Right lobe of liver (tissue), 6 donors: ENCODE results near the gene GALNT15. TPM values are rescaled to one million over a fixed set of nuclear protein-coding genes. Genes with fewer than 3 reads are reported as not detected.
A peak's percentile ranks its signal among the peaks of the same experiment; 100 is the strongest.

Experiments
- ATAC-seq, 4 donors: fragments of 200-7000 bp; cut with Tn5 transposase; one replicate each; pipeline ENCODE4 v1.9.1; 2020; ENCODE audit warnings: mild to moderate bottlenecking in 4 of 4, moderate library complexity in 4 of 4
- DNase-seq, 3 donors: peaks; one replicate each; pipeline ENCODE4 v3.0.0-alpha.2; 2020
- H3K27ac ChIP-seq, 3 donors: fragments of 200-600 bp; one replicate each; pipeline ENCODE4 v1.8.0; 2022
- H3K27me3 ChIP-seq, 2 donors: fragments of 200-600 bp; one replicate each; pipeline ENCODE4 v1.8.0; 2022
- H3K36me3 ChIP-seq, 4 donors: fragments of 200-600 bp; sonication (generic) in 1 of 4; one replicate each; pipeline versions ENCODE4 v1.5.1 to v1.8.0; 2017 to 2022; ENCODE audit warnings: control low read depth in 1 of 4
- H3K4me1 ChIP-seq, 4 donors: fragments of 200-600 bp; sonication (generic) in 1 of 4; one replicate each; pipeline versions ENCODE4 v1.5.1 to v1.8.0; 2017 to 2022; ENCODE audit warnings: control low read depth in 1 of 4
- H3K4me3 ChIP-seq, 3 donors: fragments of 200-600 bp; one replicate each; pipeline ENCODE4 v1.8.0; 2022
- H3K9me3 ChIP-seq, 4 donors: fragments of 200-600 bp; sonication (generic) in 1 of 4; one replicate each; pipeline versions ENCODE4 v1.5.1 to v1.8.0; 2017 to 2022; ENCODE audit warnings: control low read depth in 1 of 4
- CTCF ChIP-seq, 4 donors: fragments of 200-600 bp in 3 of 4; fragments of 450-650 bp in 1 of 4; IDR thresholded peaks; one replicate each; pipeline versions ENCODE4 v1.5.1 to v1.8.0; 2016 to 2022; ENCODE audit warnings: antibody characterized with exemption in 4 of 4, mild to moderate bottlenecking in 2 of 4
- POLR2A ChIP-seq: fragments of 450-650 bp; IDR thresholded peaks from one replicate; pipeline ENCODE4 v1.6.1; 2017; ENCODE audit warnings: antibody characterized with exemption, mild to moderate bottlenecking
- WGBS: methylation state at CpG from one replicate; pipeline ENCODE4 v1.1.6; 2018; ENCODE audit warnings: low coverage, low lambda C conversion rate; ENCODE audit not compliant: insufficient coverage; ENCODE audit errors: missing lambda C conversion rate; 5-methylcytosine and 5-hydroxymethylcytosine counted together
- intact Hi-C, 2 donors: fragments of 100-400 bp; cut with DNase I; formaldehyde crosslinking; loops; one replicate each; pipeline versions ENCODE4 v1.11.2 to v1.14.1; 2022
- total RNA-seq, 6 experiments: library from RNA; depleted of rRNA in 2 of 6; stranded (reverse); fragments of >200 nt in 2 of 6; fragmentation: NEBNext Ultra II Directional in 3 of 6; extraction: Animal tissue kit (Norgen Biotek cat#: 25700) in 3 of 6; gene quantifications; one replicate each; pipeline versions ENCODE4 v1.1.0 to v1.2.4, GENCODE V29; 2016 to 2023
- donor health status: DM: no; HTN: yes; CAD: no.
- donor health status: DM: no; HTN: no; CAD: no.
- donor health status: DM: no; HTN: no; CAD: no.
- donor health status: DM: no; HTN: yes; CAD: no.
- donor health status: DM: no; HTN: yes; CAD: no.

Gene GALNT15
- total RNA-seq, 6 experiments from 2014 or later: 2.0 to 9.2 (median 4.0) TPM

- no peak for TF ChIP-seq CTCF (IDR thresholded peaks at IDR 0.05)
- TF ChIP-seq POLR2A: no peak
- peak in 2 of 4 donors; percentile 15 to 28 for ATAC-seq
- Histone ChIP-seq H3K36me3 (no peaks in the 10 kb centered on the region), H3K27ac (no peak overlapping the region), H3K9me3 (no peaks in the 10 kb centered on the region), H3K27me3 (no peaks in the 10 kb centered on the region), H3K4me1 (peaks cover 0 to 34% (median 9%) of the 10 kb centered on the region in 4 donors), H3K4me3 (no peak overlapping the region)
- WGBS: 31% methylated on average over 7 of the region's 7 CpGs
- DNase-seq: no peak
- intact Hi-C loops: loop anchor here in 1 of 2 donors (5.0 kb wide), 1 partner anchor 625 kb away; no protein-coding TSS in a partner anchor
Measured at GRCh38 chr3:16252243-16252978, 77.9 kb downstream of the GALNT15 start.

- peak overlapping the region in 1 of 3 donors; percentile 11 for H3K27ac ChIP-seq
- no peaks in the 10 kb centered on the region for H3K36me3 ChIP-seq
- ATAC-seq (no peak), DNase-seq (no peak)
- intact Hi-C loops: loop anchor here in 1 of 2 donors (5.0 kb wide), 1 partner anchor 626 kb away; no protein-coding TSS in a partner anchor
- no peak overlapping the region for H3K4me3 ChIP-seq
- no peaks in the 10 kb centered on the region for H3K27me3 ChIP-seq
- no peak for TF ChIP-seq POLR2A
- 89% methylated on average over 2 of the region's 2 CpGs for WGBS
- peaks cover 0 to 31% (median 9%) of the 10 kb centered on the region in 4 donors for H3K4me1 ChIP-seq
- H3K9me3 ChIP-seq: no peaks in the 10 kb centered on the region
Measured at GRCh38 chr3:16252988-16253387, 78.5 kb downstream of the GALNT15 start.

- intact Hi-C loops: loop anchor here in 1 of 2 donors (5.0 kb wide), 1 partner anchor 626 kb away; no protein-coding TSS in a partner anchor
- no peaks in the 10 kb centered on the region for H3K27me3 ChIP-seq
- no peaks in the 10 kb centered on the region for H3K9me3 ChIP-seq
- H3K36me3 ChIP-seq: no peaks in the 10 kb centered on the region
- DNase-seq (peak; percentile 59 to 85 (median 83)), ATAC-seq (peak; percentile 92 to 96 (median 93))
- peak overlapping the region in 1 of 3 donors; percentile 11 for H3K27ac ChIP-seq
- 46% methylated on average over 3 of the region's 7 CpGs for WGBS
- TF ChIP-seq POLR2A (no peak), CTCF (IDR thresholded peaks at IDR 0.05) (no peak)
- no peak overlapping the region for H3K4me3 ChIP-seq
- H3K4me1 ChIP-seq: peaks cover 0 to 31% (median 9%) of the 10 kb centered on the region in 4 donors
Measured at GRCh38 chr3:16253601-16254000, 79.1 kb downstream of the GALNT15 start.

GRCh38 chr3:16254916-16255315, 80.4 kb downstream of the GALNT15 start:
- no peak for TF ChIP-seq POLR2A
- no peak for TF ChIP-seq CTCF (IDR thresholded peaks at IDR 0.05)
- WGBS: 81% methylated on average over 3 of the region's 5 CpGs
- H3K27me3 ChIP-seq: no peaks in the 10 kb centered on the region
- no peak overlapping the region for H3K4me3 ChIP-seq
- intact Hi-C loops: loop anchor here in 1 of 2 donors (5.0 kb wide), 1 partner anchor 628 kb away; no protein-coding TSS in a partner anchor
- H3K36me3 ChIP-seq: peaks cover 0 to 11% (median 0%) of the 10 kb centered on the region in 4 donors
- no peak for ATAC-seq
- H3K27ac ChIP-seq: no peak overlapping the region
- no peaks in the 10 kb centered on the region for H3K9me3 ChIP-seq
- DNase-seq: no peak
- peaks cover 0 to 31% (median 9%) of the 10 kb centered on the region in 4 donors for H3K4me1 ChIP-seq

GRCh38 chr3:16255326-16255725, 80.8 kb downstream of the GALNT15 start:
- H3K27me3 ChIP-seq: no peaks in the 10 kb centered on the region
- WGBS: 97% methylated on average over 3 of the region's 3 CpGs
- no peak overlapping the region for H3K27ac ChIP-seq
- H3K4me3 ChIP-seq: no peak overlapping the region
- H3K4me1 ChIP-seq: peaks cover 0 to 31% (median 9%) of the 10 kb centered on the region in 4 donors
- ATAC-seq (no peak), DNase-seq (no peak)
- TF ChIP-seq CTCF (IDR thresholded peaks at IDR 0.05): no peak
- TF ChIP-seq POLR2A: no peak
- H3K9me3 ChIP-seq: no peaks in the 10 kb centered on the region
- intact Hi-C loops: no loop called here
- peaks cover 0 to 14% (median 0%) of the 10 kb centered on the region in 4 donors for H3K36me3 ChIP-seq
